Measurements from ENCODE around the gene VAMP1. TPM values are rescaled to one million over a fixed set of nuclear protein-coding genes. Genes with fewer than 3 reads are reported as not detected.

The VAMP1 gene
- total RNA-seq, 1 donor, result 6.5 TPM

DNA sequence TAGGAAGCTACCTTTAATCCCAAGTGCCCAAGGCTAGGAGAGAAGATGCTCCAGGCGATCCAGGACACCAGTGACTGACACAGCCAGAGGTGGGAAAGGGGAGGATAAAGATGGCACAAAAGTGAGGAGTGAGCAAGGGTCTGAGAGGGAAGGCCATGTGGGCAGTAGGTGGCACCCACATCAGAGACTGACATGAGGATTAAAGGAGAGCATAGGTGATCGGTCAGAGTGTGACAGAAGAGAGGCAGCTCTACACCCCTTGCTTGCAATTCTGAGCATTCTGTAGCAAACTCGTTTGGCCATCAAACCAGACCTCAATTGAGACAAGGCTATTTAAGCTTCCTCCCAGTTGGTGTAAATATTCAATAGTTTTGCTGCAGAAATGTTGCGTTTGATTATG, 26.4 kb downstream of the VAMP1 start:
- no peak overlapping the region for H3K4me2 ChIP-seq (ENCODE audit: insufficient read depth, low read length)
- TF ChIP-seq, protein P1, sequence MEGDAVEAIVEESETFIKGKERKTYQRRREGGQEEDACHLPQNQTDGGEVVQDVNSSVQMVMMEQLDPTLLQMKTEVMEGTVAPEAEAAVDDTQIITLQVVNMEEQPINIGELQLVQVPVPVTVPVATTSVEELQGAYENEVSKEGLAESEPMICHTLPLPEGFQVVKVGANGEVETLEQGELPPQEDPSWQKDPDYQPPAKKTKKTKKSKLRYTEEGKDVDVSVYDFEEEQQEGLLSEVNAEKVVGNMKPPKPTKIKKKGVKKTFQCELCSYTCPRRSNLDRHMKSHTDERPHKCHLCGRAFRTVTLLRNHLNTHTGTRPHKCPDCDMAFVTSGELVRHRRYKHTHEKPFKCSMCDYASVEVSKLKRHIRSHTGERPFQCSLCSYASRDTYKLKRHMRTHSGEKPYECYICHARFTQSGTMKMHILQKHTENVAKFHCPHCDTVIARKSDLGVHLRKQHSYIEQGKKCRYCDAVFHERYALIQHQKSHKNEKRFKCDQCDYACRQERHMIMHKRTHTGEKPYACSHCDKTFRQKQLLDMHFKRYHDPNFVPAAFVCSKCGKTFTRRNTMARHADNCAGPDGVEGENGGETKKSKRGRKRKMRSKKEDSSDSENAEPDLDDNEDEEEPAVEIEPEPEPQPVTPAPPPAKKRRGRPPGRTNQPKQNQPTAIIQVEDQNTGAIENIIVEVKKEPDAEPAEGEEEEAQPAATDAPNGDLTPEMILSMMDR (IDR thresholded peaks at IDR 0.05; ENCODE audit: extremely low read depth, low read depth, low read length), result no peak
- no peaks in the 10 kb centered on the region for H4K20me1 ChIP-seq (ENCODE audit: insufficient read depth, low read length)
- no peaks in the 10 kb centered on the region for H3K79me2 ChIP-seq (ENCODE audit: insufficient read depth, low read length)
- H3K9me3 ChIP-seq (ENCODE audit: low read depth, low read length), result no peaks in the 10 kb centered on the region
- H3K27ac ChIP-seq (ENCODE audit: low read depth, low read length), result no peak overlapping the region
- H3K4me1 ChIP-seq (ENCODE audit: insufficient read depth, low read length), result no peaks in the 10 kb centered on the region
- H3K27me3 ChIP-seq (ENCODE audit: insufficient read depth, low read length), result no peaks in the 10 kb centered on the region
- DNase-seq (ENCODE audit: insufficient read length, low spot score, missing footprints), result no peak
- no peak overlapping the region for H2AFZ ChIP-seq (ENCODE audit: low read length)
- H3K4me3 ChIP-seq (ENCODE audit: insufficient read depth, low read length), result no peak overlapping the region
- H3K36me3 ChIP-seq (ENCODE audit: insufficient read depth, low read length), result peaks cover 37% of the 10 kb centered on the region

- Histone ChIP-seq H3K27me3 (ENCODE audit: insufficient read depth, low read length) (no peaks in the 10 kb centered on the region), H3K36me3 (ENCODE audit: insufficient read depth, low read length) (peaks cover 37% of the 10 kb centered on the region), H3K4me1 (ENCODE audit: insufficient read depth, low read length) (no peaks in the 10 kb centered on the region), H3K79me2 (ENCODE audit: insufficient read depth, low read length) (no peaks in the 10 kb centered on the region), H4K20me1 (ENCODE audit: insufficient read depth, low read length) (no peaks in the 10 kb centered on the region), H3K9me3 (ENCODE audit: low read depth, low read length) (no peaks in the 10 kb centered on the region), H2AFZ (ENCODE audit: low read length) (no peak overlapping the region), H3K4me3 (ENCODE audit: insufficient read depth, low read length) (no peak overlapping the region), H3K27ac (ENCODE audit: low read depth, low read length) (no peak overlapping the region), H3K4me2 (ENCODE audit: insufficient read depth, low read length) (no peak overlapping the region)
- no peak for DNase-seq (ENCODE audit: insufficient read length, low spot score, missing footprints)
- TF ChIP-seq, protein P1 (IDR thresholded peaks at IDR 0.05; ENCODE audit: extremely low read depth, low read depth, low read length), result no peak
Observed at GRCh38 chr12:6443361-6443983, 27.0 kb downstream of the VAMP1 start.

DNA sequence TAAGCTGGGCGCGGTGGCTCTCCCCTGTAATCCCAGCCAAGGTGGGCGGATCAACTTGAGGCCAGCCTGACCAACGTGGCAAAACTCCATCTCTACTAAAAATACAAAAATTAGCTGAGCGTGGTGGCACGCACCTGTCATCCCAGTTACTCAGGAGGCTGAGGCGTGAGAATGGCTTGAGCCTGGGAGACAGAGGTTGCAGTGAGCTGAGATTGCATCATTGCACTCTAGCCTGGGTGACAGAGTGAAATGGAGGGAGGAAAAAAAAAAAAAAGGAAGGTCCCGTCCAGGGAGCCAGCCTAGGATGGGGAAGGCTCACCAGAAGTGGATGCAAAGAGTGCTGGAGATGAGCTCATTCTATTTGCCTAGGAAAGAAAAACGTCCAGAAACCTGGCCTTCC, 27.6 kb downstream of the VAMP1 start:
- H3K79me2 ChIP-seq (ENCODE audit: insufficient read depth, low read length), result no peaks in the 10 kb centered on the region
- no peaks in the 10 kb centered on the region for H3K4me1 ChIP-seq (ENCODE audit: insufficient read depth, low read length)
- H3K27me3 ChIP-seq (ENCODE audit: insufficient read depth, low read length), result no peaks in the 10 kb centered on the region
- H3K4me2 ChIP-seq (ENCODE audit: insufficient read depth, low read length), result no peak overlapping the region
- no peaks in the 10 kb centered on the region for H4K20me1 ChIP-seq (ENCODE audit: insufficient read depth, low read length)
- peaks cover 32% of the 10 kb centered on the region for H3K36me3 ChIP-seq (ENCODE audit: insufficient read depth, low read length)
- no peak for DNase-seq (ENCODE audit: insufficient read length, low spot score, missing footprints)
- H3K27ac ChIP-seq (ENCODE audit: low read depth, low read length), result no peak overlapping the region
- TF ChIP-seq, protein P1 (IDR thresholded peaks at IDR 0.05; ENCODE audit: extremely low read depth, low read depth, low read length), result no peak
- H3K4me3 ChIP-seq (ENCODE audit: insufficient read depth, low read length), result no peak overlapping the region
- H3K9me3 ChIP-seq (ENCODE audit: low read depth, low read length), result no peaks in the 10 kb centered on the region
- H2AFZ ChIP-seq (ENCODE audit: low read length), result no peak overlapping the region

DNA sequence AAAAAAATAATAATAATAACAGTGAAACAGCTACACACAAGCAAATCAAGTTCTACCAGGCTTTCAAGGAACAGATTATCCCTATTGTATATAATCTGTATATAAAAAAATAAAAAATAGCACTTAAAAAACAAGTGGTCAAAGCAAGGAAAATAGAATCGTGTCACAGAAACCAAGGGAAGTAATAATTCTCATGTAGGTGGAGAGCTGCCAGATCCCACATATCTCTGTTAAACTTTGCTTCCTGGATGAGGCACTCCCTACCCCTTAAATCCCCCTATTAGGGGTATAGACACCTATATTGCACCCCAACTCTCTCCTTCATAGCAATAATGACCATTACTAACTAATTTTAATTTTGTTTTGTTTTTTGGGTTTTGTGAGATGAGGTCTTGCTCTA, 30.1 kb downstream of the VAMP1 start:
- peaks cover 15% of the 10 kb centered on the region for H3K36me3 ChIP-seq (ENCODE audit: insufficient read depth, low read length)
- no peaks in the 10 kb centered on the region for H3K79me2 ChIP-seq (ENCODE audit: insufficient read depth, low read length)
- TF ChIP-seq, protein P1 (IDR thresholded peaks at IDR 0.05; ENCODE audit: extremely low read depth, low read depth, low read length), result no peak
- no peak overlapping the region for H3K27ac ChIP-seq (ENCODE audit: low read depth, low read length)
- no peak overlapping the region for H2AFZ ChIP-seq (ENCODE audit: low read length)
- no peak overlapping the region for H3K4me2 ChIP-seq (ENCODE audit: insufficient read depth, low read length)
- H3K9me3 ChIP-seq (ENCODE audit: low read depth, low read length), result no peaks in the 10 kb centered on the region
- H3K4me3 ChIP-seq (ENCODE audit: insufficient read depth, low read length), result no peak overlapping the region
- no peaks in the 10 kb centered on the region for H4K20me1 ChIP-seq (ENCODE audit: insufficient read depth, low read length)
- DNase-seq (ENCODE audit: insufficient read length, low spot score, missing footprints), result no peak
- H3K27me3 ChIP-seq (ENCODE audit: insufficient read depth, low read length), result no peaks in the 10 kb centered on the region
- H3K4me1 ChIP-seq (ENCODE audit: insufficient read depth, low read length), result no peaks in the 10 kb centered on the region

All from osteoblast (primary cell).